SK-N-SH (cell line): ENCODE measurements around the gene FAM76A.

ENCODE experiments used
- ELF1 ChIP-seq: IDR thresholded peaks from 2 replicates; pipeline ENCODE4 v1.4.0; 2012
- EP300 ChIP-seq, 2 experiments: IDR thresholded peaks; 2 replicates each; pipeline versions ENCODE4 v1.4.0 to v1.6.1; 2012; ENCODE audit warnings: borderline replicate concordance in 1 of 2, low read depth in 1 of 2, low read length in 1 of 2
- EZH2phosphoT487 ChIP-seq: fragments of 200-600 bp; sonication (generic); IDR thresholded peaks from 2 replicates; pipeline ENCODE4 v1.6.1; 2017; ENCODE audit warnings: low read depth, mixed run types, mild to moderate bottlenecking, antibody characterized with exemption, moderate library complexity, borderline replicate concordance
- FOSL2 ChIP-seq: IDR thresholded peaks from 2 replicates; pipeline ENCODE4 v1.4.0; 2012; ENCODE audit warnings: low read depth, mild to moderate bottlenecking, moderate library complexity, borderline replicate concordance
- FOXM1 ChIP-seq: IDR thresholded peaks from 2 replicates; pipeline ENCODE4 v1.4.0; 2012; ENCODE audit warnings: low read depth, mild to moderate bottlenecking
- GABPA ChIP-seq: IDR thresholded peaks from 2 replicates; pipeline ENCODE4 v1.4.0; 2012; ENCODE audit warnings: low read depth, mild to moderate bottlenecking
- POLR2AphosphoS5 ChIP-seq: IDR thresholded peaks from 2 replicates; pipeline ENCODE4 v1.6.1; 2012; ENCODE audit warnings: low read depth, low read length
- RFX5 ChIP-seq: IDR thresholded peaks from 2 replicates; pipeline ENCODE4 v1.6.1; 2012; ENCODE audit warnings: mild to moderate bottlenecking, improper control_type of control experiment, low read length
- SIN3A ChIP-seq: IDR thresholded peaks from 2 replicates; pipeline ENCODE4 v1.6.1; 2012; ENCODE audit warnings: low read depth, mild to moderate bottlenecking, low read length, moderate library complexity, borderline replicate concordance
- SMC3 ChIP-seq: IDR thresholded peaks from 2 replicates; pipeline ENCODE4 v1.6.1; 2012; ENCODE audit warnings: low read depth, low read length, improper control_type of control experiment
- TAF1 ChIP-seq: IDR thresholded peaks from 2 replicates; pipeline ENCODE4 v1.6.1; 2012; ENCODE audit warnings: low read depth, mild to moderate bottlenecking, low read length, moderate library complexity, borderline replicate concordance
- TF ChIP-seq, protein P1 (sequence below): fragments of 200-600 bp; sonication (generic); IDR thresholded peaks from 2 replicates; pipeline ENCODE4 v1.6.1; 2017; ENCODE audit warnings: antibody characterized with exemption, mild to moderate bottlenecking, moderate library complexity
- TF ChIP-seq, protein P2 (sequence below): IDR thresholded peaks from 2 replicates; pipeline ENCODE4 v1.4.0; 2012; ENCODE audit warnings: low read depth
- TF ChIP-seq, protein P3 (sequence below): IDR thresholded peaks from 2 replicates; pipeline ENCODE4 v1.6.1; 2012; ENCODE audit warnings: mild to moderate bottlenecking, low read depth, low read length, moderate library complexity

DNA sequence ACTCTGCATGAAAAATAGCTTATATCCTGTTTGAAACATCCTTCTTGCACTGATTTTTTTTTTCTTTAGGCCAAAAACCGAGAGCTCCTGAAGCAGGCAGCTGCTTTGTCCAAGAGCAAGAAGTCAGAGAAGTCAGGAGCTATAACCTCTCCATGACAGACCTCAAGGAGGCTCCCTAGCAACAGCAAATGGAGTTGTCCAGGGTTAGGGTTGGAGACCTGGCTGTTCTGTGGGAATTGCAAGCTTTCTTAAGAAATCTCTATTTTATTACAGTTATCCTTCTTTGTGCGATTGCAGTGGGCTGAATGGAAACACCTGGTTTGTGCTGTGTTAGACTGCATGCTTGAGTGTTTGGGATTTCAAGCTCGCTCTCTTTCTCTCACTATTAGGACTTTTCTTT lies 34.7 kb downstream of the FAM76A start:
- TF ChIP-seq, protein P1, sequence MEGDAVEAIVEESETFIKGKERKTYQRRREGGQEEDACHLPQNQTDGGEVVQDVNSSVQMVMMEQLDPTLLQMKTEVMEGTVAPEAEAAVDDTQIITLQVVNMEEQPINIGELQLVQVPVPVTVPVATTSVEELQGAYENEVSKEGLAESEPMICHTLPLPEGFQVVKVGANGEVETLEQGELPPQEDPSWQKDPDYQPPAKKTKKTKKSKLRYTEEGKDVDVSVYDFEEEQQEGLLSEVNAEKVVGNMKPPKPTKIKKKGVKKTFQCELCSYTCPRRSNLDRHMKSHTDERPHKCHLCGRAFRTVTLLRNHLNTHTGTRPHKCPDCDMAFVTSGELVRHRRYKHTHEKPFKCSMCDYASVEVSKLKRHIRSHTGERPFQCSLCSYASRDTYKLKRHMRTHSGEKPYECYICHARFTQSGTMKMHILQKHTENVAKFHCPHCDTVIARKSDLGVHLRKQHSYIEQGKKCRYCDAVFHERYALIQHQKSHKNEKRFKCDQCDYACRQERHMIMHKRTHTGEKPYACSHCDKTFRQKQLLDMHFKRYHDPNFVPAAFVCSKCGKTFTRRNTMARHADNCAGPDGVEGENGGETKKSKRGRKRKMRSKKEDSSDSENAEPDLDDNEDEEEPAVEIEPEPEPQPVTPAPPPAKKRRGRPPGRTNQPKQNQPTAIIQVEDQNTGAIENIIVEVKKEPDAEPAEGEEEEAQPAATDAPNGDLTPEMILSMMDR = no peak
- TF ChIP-seq POLR2AphosphoS5 (no peak), EP300 (IDR thresholded peaks at IDR 0.05; ENCODE audit: borderline replicate concordance in 1 of 2, low read depth in 1 of 2, low read length in 1 of 2) (no peak), EZH2phosphoT487 (no peak), SIN3A (no peak), ELF1 (no peak), RFX5 (no peak), FOSL2 (no peak), TAF1 (no peak), GABPA (no peak), SMC3 (no peak), FOXM1 (no peak)
- TF ChIP-seq, protein P2, sequence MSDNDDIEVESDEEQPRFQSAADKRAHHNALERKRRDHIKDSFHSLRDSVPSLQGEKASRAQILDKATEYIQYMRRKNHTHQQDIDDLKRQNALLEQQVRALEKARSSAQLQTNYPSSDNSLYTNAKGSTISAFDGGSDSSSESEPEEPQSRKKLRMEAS = no peak
- TF ChIP-seq, protein P3, sequence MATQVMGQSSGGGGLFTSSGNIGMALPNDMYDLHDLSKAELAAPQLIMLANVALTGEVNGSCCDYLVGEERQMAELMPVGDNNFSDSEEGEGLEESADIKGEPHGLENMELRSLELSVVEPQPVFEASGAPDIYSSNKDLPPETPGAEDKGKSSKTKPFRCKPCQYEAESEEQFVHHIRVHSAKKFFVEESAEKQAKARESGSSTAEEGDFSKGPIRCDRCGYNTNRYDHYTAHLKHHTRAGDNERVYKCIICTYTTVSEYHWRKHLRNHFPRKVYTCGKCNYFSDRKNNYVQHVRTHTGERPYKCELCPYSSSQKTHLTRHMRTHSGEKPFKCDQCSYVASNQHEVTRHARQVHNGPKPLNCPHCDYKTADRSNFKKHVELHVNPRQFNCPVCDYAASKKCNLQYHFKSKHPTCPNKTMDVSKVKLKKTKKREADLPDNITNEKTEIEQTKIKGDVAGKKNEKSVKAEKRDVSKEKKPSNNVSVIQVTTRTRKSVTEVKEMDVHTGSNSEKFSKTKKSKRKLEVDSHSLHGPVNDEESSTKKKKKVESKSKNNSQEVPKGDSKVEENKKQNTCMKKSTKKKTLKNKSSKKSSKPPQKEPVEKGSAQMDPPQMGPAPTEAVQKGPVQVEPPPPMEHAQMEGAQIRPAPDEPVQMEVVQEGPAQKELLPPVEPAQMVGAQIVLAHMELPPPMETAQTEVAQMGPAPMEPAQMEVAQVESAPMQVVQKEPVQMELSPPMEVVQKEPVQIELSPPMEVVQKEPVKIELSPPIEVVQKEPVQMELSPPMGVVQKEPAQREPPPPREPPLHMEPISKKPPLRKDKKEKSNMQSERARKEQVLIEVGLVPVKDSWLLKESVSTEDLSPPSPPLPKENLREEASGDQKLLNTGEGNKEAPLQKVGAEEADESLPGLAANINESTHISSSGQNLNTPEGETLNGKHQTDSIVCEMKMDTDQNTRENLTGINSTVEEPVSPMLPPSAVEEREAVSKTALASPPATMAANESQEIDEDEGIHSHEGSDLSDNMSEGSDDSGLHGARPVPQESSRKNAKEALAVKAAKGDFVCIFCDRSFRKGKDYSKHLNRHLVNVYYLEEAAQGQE = no peak
